ENCODE measurements around the gene NCBP2L. TPM values are rescaled to one million over a fixed set of nuclear protein-coding genes. Genes with fewer than 3 reads are reported as not detected.
A peak's percentile ranks its signal among the peaks of the same experiment; 100 is the strongest.

NCBP2L gene
- total and polyA plus RNA-seq, 9 of the 15 experiments (the other 6 are each of a cell fraction or from before 2014, with no cell fraction given): not detected

- FAIRE-seq: no peak
- no peak for ATAC-seq
- Histone ChIP-seq H3K79me2 (ENCODE audit: control insufficient read depth, insufficient read depth, low read length) (no peaks in the 10 kb centered on the region), H3K4me1 (replicated peaks in 1 of 2; ENCODE audit: control insufficient read depth in 2 of 2, insufficient read depth in 2 of 2, low read length in 2 of 2) (no peaks in the 10 kb centered on the region), H4K20me1 (replicated peaks; ENCODE audit: control insufficient read depth, insufficient read depth, low read length) (no peaks in the 10 kb centered on the region), H3K27me3 (ENCODE audit: control insufficient read depth in 2 of 2, insufficient read depth in 2 of 2, low read length in 2 of 2) (peaks cover 4 to 20% of the 10 kb centered on the region in 2 experiments; a peak in 3 of 5 replicates), H3K4me2 (ENCODE audit: insufficient read depth, low read length) (no peak overlapping the region), H3K4me3 (no peak overlapping the region), H3K9me3 (replicated peaks; ENCODE audit: control insufficient read depth, insufficient read depth, low read depth, low read length) (no peaks in the 10 kb centered on the region), H3K27ac (ENCODE audit: extremely low read depth, low read depth, low read length) (no peak overlapping the region), H3K9ac (ENCODE audit: insufficient read depth in 1 of 2, low read depth in 2 of 2, low read length in 2 of 2) (no peak overlapping the region), H3K9me1 (ENCODE audit: control insufficient read depth, insufficient read depth, low read length) (no peaks in the 10 kb centered on the region), H3K36me3 (ENCODE audit: control insufficient read depth, insufficient read depth, low read length) (no peaks in the 10 kb centered on the region), H2AFZ (ENCODE audit: low read depth, low read length) (no peak overlapping the region)
- ChIA-PET CTCF (ENCODE audit: low intra/inter-chr PET ratio) (interaction anchor here (0.7 kb wide), 1 partner anchor 897 kb away, joined by 3 read pairs; no protein-coding TSS in a partner anchor), POLR2A (interaction anchor here (1.3 kb wide), 1 partner anchor 11 kb away, joined by 3 read pairs; no protein-coding TSS in a partner anchor)
- WGBS (ENCODE audit: insufficient coverage, low coverage, missing lambda C conversion rate): 50% methylated on average over 1 of the region's 1 CpG
- TF ChIP-seq PRPF4 (IDR thresholded peaks at IDR 0.05; ENCODE audit: insufficient read depth, low read depth, low read length, poor library complexity, severe bottlenecking) (no peak), TCF3 (CRISPR knock-in tag; IDR thresholded peaks at IDR 0.05) (0 out of 2 replicates have a peak, but pooled peaks have one; percentile 5), ATF3 (IDR thresholded peaks at IDR 0.05) (no peak), ATF3 (CRISPR knock-in tag; conservative IDR thresholded peaks at IDR 0.05) (no peak)
- in situ Hi-C loops (cut with MboI): no loop called here
- no TSS peak for BruUV-seq (replicated peaks)
- DNase-seq (ENCODE audit: extremely low read depth in 1 of 4, low spot score in 3 of 4): no peak
- intact Hi-C loops (cut with micrococcal nuclease): no loop called here
Measured at GRCh38 chrX:107763647-107764046, 13.9 kb upstream of the NCBP2L start.
